SKM-1 treated with dmso at 0.1 percent for 144 hours (cell line): Measurements from ENCODE around the gene ALPP.
"Not testable (repeated sequence)": the region's sequence is repeated elsewhere in the genome, so short reads cannot be mapped to it uniquely, and the experiment has no call there.

Source experiments
- DNase-seq: peaks from one replicate; lab custom pipeline; 2025; ENCODE audit not compliant: unreplicated experiment; lab: John Stamatoyannopoulos, UW

Gene ALPP

DNA sequence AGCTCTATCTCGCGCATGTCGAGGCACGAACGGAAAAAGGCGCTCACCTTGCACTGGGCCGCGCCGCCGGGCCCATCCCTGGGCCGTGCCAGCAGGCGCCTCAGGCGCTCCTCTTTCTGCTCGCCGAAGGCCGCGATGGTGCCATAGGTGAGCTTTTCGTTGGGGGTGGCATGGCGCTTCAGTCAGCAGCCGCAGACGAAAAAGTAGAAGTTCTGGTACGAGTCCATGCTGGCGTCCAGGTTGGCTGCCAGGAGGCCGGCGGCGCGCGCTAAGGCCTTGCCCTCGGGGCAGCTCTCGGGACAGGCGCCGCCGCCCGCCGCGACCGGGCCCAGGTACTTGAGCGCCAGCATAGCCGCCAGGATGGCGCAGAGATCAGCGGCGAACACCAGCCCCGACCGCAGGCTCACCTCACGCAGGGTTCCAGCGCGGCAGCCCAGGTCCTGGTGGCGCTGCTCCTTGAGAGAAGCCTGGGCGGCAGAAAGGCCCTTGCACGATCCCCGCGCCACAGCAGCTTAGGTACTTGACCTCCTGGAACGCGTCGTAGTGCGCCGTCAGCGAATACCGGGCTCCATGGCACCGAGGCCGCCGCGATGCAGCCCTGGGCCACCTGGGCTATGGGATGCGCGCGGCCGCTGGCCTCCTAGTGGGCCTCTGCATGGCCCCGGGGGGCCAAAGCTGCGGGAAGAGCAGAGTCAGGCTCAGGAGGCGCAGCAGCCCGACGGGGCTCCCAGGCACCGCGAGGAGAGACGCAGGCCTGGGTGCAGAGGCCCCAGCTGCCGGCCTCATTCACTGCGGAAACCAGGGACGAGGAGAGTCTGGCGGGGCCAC is 40.9 kb downstream of the ALPP start:
- DNase-seq, result no peak

DNA sequence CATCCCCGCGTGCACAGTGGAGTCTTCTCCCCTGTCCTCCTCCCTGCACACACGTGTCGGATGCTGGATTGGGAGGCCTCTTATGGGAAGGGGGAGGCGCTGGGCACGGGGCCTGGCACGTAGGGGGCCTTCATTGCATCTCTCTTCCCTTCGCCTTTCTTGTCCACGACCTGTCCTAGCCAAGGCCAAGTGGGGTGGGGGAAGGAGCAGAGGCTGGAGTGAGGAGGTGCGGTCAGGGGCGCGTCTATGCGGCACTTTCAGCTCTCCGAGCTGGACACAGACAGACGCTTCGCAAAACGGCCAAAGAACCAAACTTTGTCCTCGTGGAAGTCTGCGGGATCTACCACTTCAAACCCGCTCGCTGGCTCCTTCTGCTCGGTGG is 41.5 kb downstream of the ALPP start:
- DNase-seq, result no peak

DNA sequence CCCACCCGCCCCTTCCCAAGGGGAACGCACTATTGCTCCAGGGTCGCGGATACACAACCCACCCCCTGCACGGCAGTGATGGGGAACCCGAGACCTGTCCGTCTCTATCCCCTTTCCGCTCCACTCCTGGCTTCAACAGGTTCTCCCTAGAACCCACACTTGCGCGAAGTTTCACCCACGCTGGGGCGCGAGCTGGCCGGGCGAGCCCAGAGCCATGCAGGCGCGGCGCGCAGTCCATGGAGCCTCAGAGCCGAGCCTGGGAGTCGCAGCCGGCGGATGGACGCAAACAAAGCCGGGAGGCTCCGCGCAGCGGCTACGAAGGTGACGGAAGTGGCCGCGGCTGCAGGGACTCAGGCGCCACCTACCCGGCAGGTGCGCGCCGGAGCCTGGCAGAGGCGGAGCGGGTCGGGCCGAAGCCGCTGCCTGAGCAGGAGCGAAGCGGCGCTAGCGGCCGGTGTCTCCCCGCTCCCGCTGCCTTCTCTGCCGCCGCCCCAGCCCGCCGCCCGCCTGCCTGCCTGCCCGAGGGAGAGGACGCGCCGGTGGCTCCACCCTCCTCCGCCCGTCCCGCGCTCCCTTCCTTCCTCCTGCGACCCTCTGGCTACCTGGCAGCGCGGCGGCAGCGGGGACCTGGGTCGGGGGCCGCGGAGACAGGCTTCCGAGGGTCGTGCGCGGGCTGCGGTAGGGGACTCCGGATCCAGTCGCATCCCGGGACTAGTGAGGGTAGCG is 42.1 kb downstream of the ALPP start:
- no peak for DNase-seq

DNA sequence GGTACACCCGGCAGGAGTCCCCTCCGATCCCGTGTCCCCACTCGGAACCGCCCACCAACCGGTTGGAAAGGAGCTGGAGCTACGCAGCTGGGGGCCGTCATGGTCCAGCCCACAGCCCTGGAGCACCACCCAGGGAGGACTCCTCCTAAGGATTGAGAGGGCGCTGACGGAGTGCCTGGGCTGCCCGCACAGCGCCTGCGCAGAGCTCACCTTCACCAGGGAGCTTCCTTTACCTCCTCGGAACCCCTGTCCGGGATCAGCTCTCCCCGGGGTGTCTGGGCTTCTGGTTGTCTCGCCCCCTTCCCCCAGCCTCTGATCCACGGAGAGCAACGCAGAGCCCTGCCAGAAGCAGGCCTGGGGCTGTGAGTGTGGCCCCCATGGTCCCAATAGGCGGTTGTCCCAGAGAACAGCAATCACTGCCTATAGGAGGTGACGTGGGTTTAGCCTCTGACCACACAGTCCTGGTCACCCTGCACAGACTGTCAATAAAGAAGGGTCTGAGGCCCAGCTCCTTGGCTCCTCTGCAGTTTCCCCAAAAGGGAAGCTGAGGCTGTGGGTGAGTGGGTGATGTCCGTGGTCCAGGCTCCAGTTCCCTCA is 42.7 kb downstream of the ALPP start:
- DNase-seq, result no peak

DNA sequence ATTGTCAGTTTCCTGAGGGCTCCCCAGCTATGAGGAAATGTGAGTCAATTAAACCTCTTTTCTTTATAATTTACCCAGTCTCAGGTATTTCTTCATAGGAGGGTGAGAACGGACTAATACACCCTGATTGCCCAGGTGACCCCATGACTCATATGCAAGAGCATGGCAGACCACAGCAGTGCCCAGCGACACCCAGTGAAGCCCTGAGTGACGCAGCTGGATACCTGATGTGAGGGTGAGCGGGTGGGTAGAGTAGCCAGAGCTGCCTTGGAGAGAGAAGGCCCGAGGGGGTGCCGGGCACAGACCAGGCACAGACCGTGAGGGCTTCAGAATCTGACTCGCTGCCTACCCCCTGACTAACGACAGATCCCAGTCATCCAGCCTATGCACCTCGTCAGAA is 43.5 kb downstream of the ALPP start:
- no peak for DNase-seq

DNA sequence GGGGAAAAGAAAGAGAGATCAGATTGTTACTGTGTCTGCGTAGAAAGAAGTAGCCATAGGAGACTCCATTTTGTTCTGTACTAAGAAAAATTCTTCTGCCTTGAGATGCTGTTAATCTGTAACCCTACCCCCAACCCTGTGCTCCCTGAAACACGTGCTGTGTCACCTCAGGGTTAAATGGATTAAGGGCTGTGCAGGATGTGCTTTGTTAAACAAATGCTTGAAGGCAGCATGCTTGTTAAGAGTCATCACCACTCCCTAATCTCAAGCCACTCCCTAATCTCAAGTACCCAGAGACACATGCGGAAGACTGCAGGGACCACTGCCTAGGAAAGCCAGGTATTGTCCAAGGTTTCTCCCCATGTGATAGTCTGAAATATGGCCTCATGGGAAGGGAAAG is 44.4 kb downstream of the ALPP start:
- not testable (repeated sequence) for DNase-seq

DNA sequence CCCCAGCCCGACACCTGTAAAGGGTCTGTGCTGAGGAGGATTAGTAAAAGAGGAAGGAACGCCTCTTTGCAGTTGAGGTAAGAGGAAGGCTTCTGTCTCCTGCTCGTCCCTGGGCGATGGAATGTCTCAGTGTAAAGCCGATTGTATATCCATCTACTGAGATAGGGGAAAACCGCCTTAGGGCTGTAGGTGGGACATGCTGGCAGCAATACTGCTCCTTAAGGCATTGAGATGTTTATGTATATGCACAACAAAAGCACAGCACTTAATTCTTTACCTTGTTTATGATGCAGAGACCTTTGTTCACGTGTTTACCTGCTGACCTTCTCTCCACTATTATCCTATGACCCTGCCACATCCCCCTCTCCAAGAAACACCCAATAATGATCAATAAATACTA is 44.9 kb downstream of the ALPP start:
- DNase-seq, result not testable (repeated sequence)

DNA sequence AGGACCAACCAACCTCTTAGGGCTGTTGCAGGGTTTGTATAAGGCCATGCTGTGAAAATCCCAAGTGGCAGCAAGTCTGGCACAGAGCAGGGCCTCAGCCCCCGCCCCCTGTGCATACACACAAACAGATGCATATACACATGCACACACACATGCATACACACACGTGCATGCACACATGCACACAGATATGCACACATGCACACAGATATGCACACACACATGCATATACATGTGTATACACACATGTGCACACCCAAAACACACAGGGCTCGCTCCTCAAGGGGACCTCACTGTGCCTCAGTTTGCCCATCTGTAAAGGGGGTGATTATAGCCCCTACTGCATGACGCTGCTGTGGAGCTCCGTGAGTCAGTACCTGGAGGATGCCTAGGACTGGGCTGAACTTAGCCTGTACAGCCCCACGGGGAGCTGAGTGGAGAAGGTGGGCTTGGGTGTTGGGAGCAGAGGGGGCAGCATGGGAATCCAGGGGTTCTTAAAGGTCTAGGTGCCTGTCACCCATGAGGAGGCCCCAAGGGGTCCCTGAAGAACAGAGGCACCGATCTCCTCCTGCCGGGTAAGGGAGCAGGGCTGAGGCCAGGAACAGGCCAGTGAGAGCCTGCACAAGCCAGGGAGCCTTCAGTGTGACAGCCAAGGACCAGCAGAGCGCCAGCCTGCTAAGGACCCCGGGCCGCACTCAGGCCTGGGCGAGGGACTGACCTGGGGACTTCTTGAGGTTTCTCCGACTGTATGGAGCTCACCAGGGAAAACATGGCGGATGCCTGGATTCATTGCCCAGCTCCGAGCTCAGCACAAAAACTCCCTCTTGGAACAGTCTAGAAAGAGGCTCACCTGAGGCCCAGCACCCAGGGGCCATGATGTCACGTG is 53.4 kb downstream of the ALPP start:
- no peak for DNase-seq
